HG03097 (cell line): ENCODE measurements around the gene MYCBP.
A peak's percentile ranks its signal among the peaks of the same experiment; 100 is the strongest.
"Not testable (repeated sequence)": the region's sequence is repeated elsewhere in the genome, so short reads cannot be mapped to it uniquely, and the experiment has no call there.

Source experiments
- ATAC-seq: cut with Tn5 transposase; IDR thresholded peaks from one replicate; pipeline ENCODE4 v1.9.1; 2021; ENCODE audit not compliant: unreplicated experiment, low FRiP score

MYCBP gene

GRCh38 chr1:38873027-38873969 lies at the start of gene MYCBP:
Gene MYCBP, minus strand, starts transcription at chr1:38873348. Its CDS starts 43 bp downstream, at chr1:38873305.
- ATAC-seq, result peak; percentile 91

- no peak for ATAC-seq
These were observed 46.0 kb upstream of the MYCBP start for GRCh38 chr1:38919130-38919529.

GRCh38 chr1:38918568-38918967 lies 45.4 kb upstream of the MYCBP start:
- no peak for ATAC-seq

- no peak for ATAC-seq
These were observed 44.6 kb upstream of the MYCBP start for GRCh38 chr1:38917772-38918171.

GRCh38 chr1:38917337-38917736 lies 44.2 kb upstream of the MYCBP start:
- ATAC-seq, result no peak

- no peak for ATAC-seq
These were observed 42.3 kb upstream of the MYCBP start for GRCh38 chr1:38915352-38915948.

- not testable (repeated sequence) for ATAC-seq
These were observed 41.8 kb upstream of the MYCBP start for GRCh38 chr1:38914908-38915307.

- ATAC-seq, result no peak
These were observed 35.7 kb upstream of the MYCBP start for GRCh38 chr1:38908821-38909220.

- no peak for ATAC-seq
These were observed 32.8 kb upstream of the MYCBP start for GRCh38 chr1:38905985-38906384.

GRCh38 chr1:38899560-38899959 lies 26.4 kb upstream of the MYCBP start:
- ATAC-seq, result no peak

- ATAC-seq, result no peak
These were observed 25.6 kb upstream of the MYCBP start for GRCh38 chr1:38898653-38899230.

- ATAC-seq, result no peak
These were observed 23.0 kb upstream of the MYCBP start for GRCh38 chr1:38896169-38896568.

- ATAC-seq, result no peak
These were observed 19.8 kb upstream of the MYCBP start for GRCh38 chr1:38892976-38893375.

GRCh38 chr1:38891753-38892152 lies 18.6 kb upstream of the MYCBP start:
- no peak for ATAC-seq

GRCh38 chr1:38889589-38889988 lies 16.4 kb upstream of the MYCBP start:
- ATAC-seq, result no peak

- no peak for ATAC-seq
These were observed 15.5 kb upstream of the MYCBP start for GRCh38 chr1:38888423-38889333.

- ATAC-seq, result no peak
These were observed 11.9 kb upstream of the MYCBP start for GRCh38 chr1:38885092-38885491.

GRCh38 chr1:38881487-38881886 lies 8.3 kb upstream of the MYCBP start, which contains the start of gene GJA9:
Gene GJA9, minus strand, starts transcription at chr1:38881587. Its CDS starts 5,489 bp downstream, at chr1:38876098.
- no peak for ATAC-seq

- no peak for ATAC-seq
These were observed 2.7 kb upstream of the MYCBP start for GRCh38 chr1:38875811-38876210.

- ATAC-seq, result peak; percentile 6
These were observed 634 bp downstream of the MYCBP start for GRCh38 chr1:38872401-38873026.
